GM08714 (cell line): ENCODE results near the gene SLC11A1.

Experiments
- H3K4me3 ChIP-seq: fragments of 200-500 bp; sonication (Bioruptor generic); 2 replicates; pipeline ENCODE4 v1.5.1; 2014; ENCODE audit warnings: mild to moderate bottlenecking, low read length, inconsistent platforms
- ZNF274 ChIP-seq: IDR thresholded peaks from 2 replicates; pipeline ENCODE4 v1.6.1; 2012; ENCODE audit warnings: mild to moderate bottlenecking, low read depth, low read length

Gene SLC11A1

GRCh38 chr2:218394298-218395089, 12.4 kb downstream of the SLC11A1 start:
- TF ChIP-seq ZNF274 = no peak
- no peak overlapping the region for H3K4me3 ChIP-seq

- H3K4me3 ChIP-seq = no peak overlapping the region
- no peak for TF ChIP-seq ZNF274
These were observed 13.0 kb downstream of the SLC11A1 start for GRCh38 chr2:218395090-218395444.

DNA sequence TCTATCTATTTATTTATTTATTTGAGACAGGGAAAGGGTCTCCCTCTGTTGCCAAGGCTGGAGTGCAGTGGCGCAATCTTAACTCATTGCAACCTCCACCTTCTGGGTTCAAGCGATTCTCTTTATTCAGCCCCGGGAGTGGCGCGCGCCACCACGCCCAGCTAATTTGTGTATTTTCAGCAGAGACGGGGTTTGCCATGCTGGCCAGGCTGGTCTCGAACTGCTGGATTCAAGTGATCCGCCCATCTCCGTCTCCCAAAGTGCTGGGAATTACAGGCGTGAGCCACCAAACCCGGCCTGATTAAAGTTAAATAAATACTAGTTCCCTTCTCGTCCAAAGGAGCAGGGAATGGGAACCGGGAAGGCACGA, 13.4 kb downstream of the SLC11A1 start:
- H3K4me3 ChIP-seq = peak overlapping the region; percentile 30; the same call in 1 of the 2 replicates
- no peak for TF ChIP-seq ZNF274

DNA sequence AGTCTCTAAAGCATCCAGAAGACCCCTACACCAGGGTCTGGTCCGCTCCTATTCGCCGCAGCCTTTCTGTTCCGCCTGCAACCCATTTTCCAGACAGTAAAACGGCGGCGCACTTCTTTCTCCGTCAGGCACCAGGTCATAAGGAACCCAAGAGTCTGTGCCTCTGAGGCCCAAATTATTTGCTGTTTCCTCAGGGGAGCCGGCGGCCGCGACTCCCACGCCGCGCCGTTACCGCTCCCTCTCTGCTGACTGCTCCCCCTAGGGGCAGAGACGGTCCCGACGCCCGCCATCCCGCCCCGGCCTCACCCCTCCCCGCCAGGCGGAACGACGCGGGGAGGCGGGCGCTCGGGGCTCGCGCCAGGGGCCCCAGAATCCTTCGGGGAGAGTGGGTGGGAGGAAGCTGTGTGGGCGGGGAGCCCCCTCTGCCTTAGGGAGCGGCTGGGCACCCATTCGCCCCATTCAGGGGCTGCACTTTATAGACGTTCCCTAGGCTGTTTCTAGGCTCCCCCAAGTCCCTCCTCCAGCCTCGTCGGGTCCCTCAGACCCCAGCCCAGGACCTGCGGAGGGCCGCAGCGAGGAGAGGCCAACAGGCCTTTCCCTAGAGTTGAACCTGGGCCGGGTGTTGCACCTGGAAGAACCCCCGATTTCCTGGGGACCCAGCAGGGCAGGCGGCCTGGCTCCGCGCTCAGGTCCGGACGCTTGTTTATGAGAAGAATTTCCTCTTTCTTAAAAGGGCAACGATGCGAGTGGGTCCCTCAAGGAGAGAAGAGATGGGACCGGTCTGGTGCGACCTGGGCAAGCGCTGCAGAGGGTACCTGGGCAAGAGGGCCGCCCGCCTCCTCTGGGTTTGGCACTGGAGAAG, 14.0 kb downstream of the SLC11A1 start:
- H3K4me3 ChIP-seq = peak overlapping the region; percentile 70; the same call in 1 of the 2 replicates
- TF ChIP-seq ZNF274 = no peak

- no peak for TF ChIP-seq ZNF274
- H3K4me3 ChIP-seq = peak overlapping the region; percentile 70; the same call in 1 of the 2 replicates
These were observed 14.8 kb downstream of the SLC11A1 start for GRCh38 chr2:218396688-218397462.

- H3K4me3 ChIP-seq = peak overlapping the region; percentile 70; the same call in 1 of the 2 replicates
- TF ChIP-seq ZNF274 = no peak
These were observed 15.4 kb downstream of the SLC11A1 start for GRCh38 chr2:218397463-218397819.

- peak overlapping the region; percentile 70; the same call in 1 of the 2 replicates for H3K4me3 ChIP-seq
- no peak for TF ChIP-seq ZNF274
These were observed 15.9 kb downstream of the SLC11A1 start for GRCh38 chr2:218397820-218398436.

GRCh38 chr2:218398437-218399390, 16.6 kb downstream of the SLC11A1 start:
- TF ChIP-seq ZNF274 = no peak
- H3K4me3 ChIP-seq = peak overlapping the region; percentile 70; the same call in 1 of the 2 replicates

DNA sequence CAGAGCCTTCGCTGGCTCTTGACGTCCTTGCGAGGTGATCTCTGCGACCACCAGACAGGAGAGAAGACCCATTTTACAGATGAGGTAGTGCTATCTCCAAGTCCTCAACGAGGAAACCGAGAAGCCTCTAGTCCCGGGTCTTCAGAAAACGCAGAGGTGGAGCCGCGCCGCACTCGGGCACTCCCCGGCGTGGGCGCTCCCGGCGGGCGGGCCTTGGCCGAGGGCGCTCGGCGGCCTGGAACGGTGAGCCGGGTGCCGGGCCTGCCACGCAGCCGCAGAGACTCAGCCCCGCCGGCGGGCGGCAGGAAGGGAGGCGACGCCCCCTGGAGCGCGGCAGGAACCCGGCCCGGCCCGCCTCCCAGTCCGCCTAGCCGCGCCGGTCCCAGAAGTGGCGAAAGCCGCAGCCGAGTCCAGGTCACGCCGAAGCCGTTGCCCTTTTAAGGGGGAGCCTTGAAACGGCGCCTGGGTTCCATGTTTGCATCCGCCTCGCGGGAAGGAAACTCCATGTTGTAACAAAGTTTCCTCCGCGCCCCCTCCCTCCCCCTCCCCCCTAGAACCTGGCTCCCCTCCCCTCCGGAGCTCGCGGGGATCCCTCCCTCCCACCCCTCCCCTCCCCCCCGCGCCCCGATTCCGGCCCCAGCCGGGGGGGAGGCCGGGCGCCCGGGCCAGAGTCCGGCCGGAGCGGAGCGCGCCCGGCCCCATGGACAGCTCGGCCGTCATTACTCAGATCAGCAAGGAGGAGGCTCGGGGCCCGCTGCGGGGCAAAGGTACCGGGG, 17.5 kb downstream of the SLC11A1 start, which contains the start of gene CTDSP1:
Gene CTDSP1, plus strand, starts transcription at position 478 of the 776 bp plus-strand sequence. Its CDS starts 223 bp downstream, at position 701.
- TF ChIP-seq ZNF274 = no peak
- H3K4me3 ChIP-seq = peak within 1 kb of the TSS; percentile 86

DNA sequence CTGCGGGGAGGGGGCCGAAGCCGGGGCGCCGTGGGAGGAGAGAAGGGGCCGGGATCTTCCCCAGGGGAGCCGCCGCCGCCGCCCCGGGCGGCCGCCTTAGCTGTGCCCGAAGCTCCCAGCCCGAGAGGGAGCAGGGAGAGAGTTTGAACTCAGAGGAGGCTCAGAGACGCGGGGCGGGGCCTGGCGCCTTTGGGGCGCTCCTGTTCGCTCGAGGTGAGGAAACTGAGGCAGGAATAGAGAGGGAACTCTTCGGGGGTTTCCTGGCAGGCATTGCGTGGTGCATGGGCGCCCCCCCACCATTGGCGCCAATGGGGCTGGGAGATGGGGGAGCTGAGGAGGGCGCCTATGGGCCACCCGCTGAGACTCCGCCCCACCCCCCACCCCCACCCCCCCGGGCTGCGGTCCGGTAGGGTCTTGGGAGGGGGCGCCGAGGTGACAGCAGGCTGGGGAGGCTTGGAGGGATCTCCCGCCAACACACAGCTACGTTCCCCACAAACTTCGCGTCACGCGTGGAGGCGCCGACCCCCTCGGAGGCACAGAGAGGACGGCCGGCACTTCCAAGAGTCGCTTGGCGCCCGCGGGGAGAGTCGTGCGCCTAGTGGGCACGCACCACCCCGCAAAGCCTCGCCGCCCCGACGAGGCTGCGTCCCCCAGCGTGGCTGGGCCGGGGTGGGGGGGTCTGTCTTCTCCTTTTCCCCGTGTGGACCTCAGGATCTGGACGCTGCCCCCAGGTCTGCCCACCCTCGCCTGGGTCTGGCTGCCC, 18.3 kb downstream of the SLC11A1 start:
- no peak for TF ChIP-seq ZNF274

More for the DNA sequence above, 18.3 kb downstream of the SLC11A1 start:
- H3K4me3 ChIP-seq = peak overlapping the region; percentile 86
